Measurements from ENCODE around the gene LMO7. TPM values are rescaled to one million over a fixed set of nuclear protein-coding genes. Genes with fewer than 3 reads are reported as not detected.

Gene LMO7
- total RNA-seq, 1 donor from 2014 or later: 73.3 TPM

DNA sequence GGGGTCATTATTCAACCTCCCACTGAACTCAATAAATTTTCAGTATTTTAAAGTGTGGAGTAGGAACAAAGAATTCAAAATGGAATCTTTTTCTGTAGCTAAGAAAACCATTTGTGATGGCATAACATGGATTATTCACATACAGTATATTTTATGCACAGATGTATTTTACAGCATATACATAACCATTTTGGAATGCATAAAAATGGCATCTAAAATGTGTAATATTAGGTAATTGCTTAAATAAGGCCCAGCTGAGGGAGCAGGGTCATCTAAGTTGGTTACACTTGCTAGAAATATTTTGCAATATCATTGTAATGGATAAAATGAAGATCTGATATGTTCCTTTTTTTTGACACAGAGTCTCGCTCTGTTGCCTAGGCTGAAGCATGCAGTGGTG, 146.9 kb downstream of the LMO7 start:
- H3K4me3 Mint-ChIP-seq: no peak overlapping the region
- DNase-seq (ENCODE audit: extremely low spot score, unreplicated experiment): no peak
- TF ChIP-seq, protein P1, sequence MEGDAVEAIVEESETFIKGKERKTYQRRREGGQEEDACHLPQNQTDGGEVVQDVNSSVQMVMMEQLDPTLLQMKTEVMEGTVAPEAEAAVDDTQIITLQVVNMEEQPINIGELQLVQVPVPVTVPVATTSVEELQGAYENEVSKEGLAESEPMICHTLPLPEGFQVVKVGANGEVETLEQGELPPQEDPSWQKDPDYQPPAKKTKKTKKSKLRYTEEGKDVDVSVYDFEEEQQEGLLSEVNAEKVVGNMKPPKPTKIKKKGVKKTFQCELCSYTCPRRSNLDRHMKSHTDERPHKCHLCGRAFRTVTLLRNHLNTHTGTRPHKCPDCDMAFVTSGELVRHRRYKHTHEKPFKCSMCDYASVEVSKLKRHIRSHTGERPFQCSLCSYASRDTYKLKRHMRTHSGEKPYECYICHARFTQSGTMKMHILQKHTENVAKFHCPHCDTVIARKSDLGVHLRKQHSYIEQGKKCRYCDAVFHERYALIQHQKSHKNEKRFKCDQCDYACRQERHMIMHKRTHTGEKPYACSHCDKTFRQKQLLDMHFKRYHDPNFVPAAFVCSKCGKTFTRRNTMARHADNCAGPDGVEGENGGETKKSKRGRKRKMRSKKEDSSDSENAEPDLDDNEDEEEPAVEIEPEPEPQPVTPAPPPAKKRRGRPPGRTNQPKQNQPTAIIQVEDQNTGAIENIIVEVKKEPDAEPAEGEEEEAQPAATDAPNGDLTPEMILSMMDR (conservative IDR thresholded peaks at IDR 0.05): no peak
- H3K36me3 Mint-ChIP-seq: peaks cover 35% of the 10 kb centered on the region
- H3K27ac Mint-ChIP-seq: no peak overlapping the region
- H3K27me3 Mint-ChIP-seq: no peaks in the 10 kb centered on the region
- H3K9me3 Mint-ChIP-seq: peaks cover 19% of the 10 kb centered on the region
- H3K4me1 Mint-ChIP-seq (ENCODE audit: unreplicated experiment): peaks cover 4% of the 10 kb centered on the region

DNA sequence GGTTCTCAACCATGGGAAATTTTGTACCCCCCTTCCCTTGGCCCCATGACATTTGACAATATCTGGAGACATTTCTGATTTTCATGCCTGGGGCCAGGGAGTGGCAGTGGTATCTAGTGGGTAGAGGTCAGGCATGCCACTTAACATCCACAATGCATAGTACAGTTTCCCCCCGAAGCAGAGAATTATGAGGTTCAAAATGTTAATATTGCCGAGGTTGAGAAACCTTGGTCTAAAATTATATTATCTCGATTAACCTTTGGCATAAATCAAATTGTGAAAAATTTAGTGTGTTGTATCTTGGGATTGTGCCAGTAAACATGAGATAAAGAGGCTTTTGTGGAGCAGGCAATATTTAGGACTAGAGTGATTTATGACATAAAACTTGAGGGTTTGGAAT, 147.9 kb downstream of the LMO7 start:
- Mint-ChIP-seq H3K4me3 (no peak overlapping the region), H3K27ac (peak overlapping the region; percentile 28), H3K27me3 (no peaks in the 10 kb centered on the region), H3K9me3 (peaks cover 18% of the 10 kb centered on the region), H3K4me1 (ENCODE audit: unreplicated experiment) (peaks cover 3% of the 10 kb centered on the region), H3K36me3 (peaks cover 29% of the 10 kb centered on the region)
- DNase-seq (ENCODE audit: extremely low spot score, unreplicated experiment): no peak
- TF ChIP-seq, protein P1 (conservative IDR thresholded peaks at IDR 0.05): no peak

DNA sequence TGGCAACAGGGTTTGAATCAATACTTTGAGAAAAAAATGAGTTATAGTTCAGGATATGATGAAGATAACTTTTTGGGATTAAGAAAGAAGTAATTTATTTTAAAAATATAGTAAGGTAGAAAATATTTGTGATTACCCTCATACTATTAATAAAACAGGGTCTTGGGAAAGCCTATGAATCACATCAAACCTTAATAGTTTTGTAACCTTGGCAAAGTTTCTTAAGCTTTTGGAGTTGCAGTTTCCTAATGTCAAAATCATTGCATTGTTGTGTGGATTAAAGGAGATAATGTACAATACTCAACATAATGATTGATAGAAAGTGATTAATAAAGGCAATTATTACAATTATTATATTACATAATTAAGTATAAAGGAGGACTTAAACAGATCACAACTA, 149.0 kb downstream of the LMO7 start:
- Mint-ChIP-seq H3K9me3 (peaks cover 13% of the 10 kb centered on the region), H3K4me3 (no peak overlapping the region), H3K36me3 (peaks cover 18% of the 10 kb centered on the region), H3K27me3 (no peaks in the 10 kb centered on the region), H3K4me1 (ENCODE audit: unreplicated experiment) (no peaks in the 10 kb centered on the region), H3K27ac (no peak overlapping the region)
- DNase-seq (ENCODE audit: extremely low spot score, unreplicated experiment): no peak
- TF ChIP-seq, protein P1 (conservative IDR thresholded peaks at IDR 0.05): no peak

DNA sequence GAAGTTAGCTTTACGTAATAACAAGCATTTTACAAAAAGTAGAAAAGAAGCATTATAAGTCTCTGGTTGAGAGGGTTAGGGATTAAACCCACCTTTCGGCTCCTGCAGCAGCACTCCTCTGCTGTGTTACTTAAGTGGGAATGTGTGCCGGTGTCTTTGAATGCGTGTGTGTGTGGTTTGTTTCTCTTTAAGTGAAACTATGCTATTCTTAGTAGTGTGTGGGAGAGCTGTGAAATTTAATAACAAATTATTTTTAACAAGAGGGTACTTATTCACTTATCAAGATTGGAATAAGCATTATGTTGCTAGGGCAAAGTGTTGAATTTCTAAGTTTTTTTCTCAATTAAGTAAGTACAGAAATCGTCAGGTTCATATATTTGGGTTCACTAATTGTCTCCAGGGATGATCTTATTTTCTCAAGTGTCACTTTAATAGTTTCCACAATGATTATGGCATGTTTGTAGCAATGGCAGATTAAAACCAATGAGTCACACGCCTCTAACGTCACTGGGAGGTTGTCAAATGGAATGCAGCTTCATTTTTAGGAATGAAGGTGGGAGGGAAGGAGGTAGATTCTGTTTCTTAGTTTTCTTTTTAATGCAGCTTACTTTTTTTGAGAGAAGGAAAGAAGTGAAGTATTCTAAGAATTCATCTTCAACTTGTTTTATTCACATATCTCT, 151.3 kb downstream of the LMO7 start:
- peaks cover 5% of the 10 kb centered on the region for H3K9me3 Mint-ChIP-seq
- H3K27me3 Mint-ChIP-seq: no peaks in the 10 kb centered on the region
- H3K36me3 Mint-ChIP-seq: peaks cover 9% of the 10 kb centered on the region
- no peak for DNase-seq (ENCODE audit: extremely low spot score, unreplicated experiment)
- TF ChIP-seq, protein P1 (conservative IDR thresholded peaks at IDR 0.05): no peak
- H3K4me1 Mint-ChIP-seq (ENCODE audit: unreplicated experiment): peaks cover 5% of the 10 kb centered on the region
- no peak overlapping the region for H3K4me3 Mint-ChIP-seq
- no peak overlapping the region for H3K27ac Mint-ChIP-seq

DNA sequence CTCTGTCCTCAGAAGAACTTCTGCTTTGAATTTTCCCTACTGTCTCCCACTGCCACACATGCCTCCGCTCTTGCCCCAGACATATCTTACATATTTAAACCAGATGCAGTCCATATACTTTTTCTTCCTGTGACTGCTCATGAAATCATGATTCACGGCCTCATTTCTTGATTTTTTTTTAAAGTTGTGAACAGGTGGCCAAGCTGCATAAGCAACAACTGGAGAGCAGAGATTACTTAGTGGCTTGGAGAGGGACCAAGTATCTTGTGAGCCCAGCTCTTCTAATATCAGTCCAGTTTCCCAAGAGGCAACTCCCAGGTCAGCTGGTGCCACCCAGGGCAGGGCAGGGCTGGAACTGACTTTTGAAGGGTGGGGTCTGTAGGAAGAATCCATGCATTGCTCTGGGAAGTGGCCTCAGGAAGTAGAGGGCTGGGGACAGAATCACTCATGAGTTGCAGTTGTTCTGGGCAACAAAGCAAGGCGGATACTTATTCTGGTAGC, 152.4 kb downstream of the LMO7 start:
- Mint-ChIP-seq H3K27me3 (no peaks in the 10 kb centered on the region), H3K4me1 (ENCODE audit: unreplicated experiment) (peaks cover 12% of the 10 kb centered on the region), H3K27ac (no peak overlapping the region), H3K4me3 (no peak overlapping the region), H3K36me3 (peaks cover 7% of the 10 kb centered on the region), H3K9me3 (no peaks in the 10 kb centered on the region)
- TF ChIP-seq, protein P1 (conservative IDR thresholded peaks at IDR 0.05): no peak
- DNase-seq (ENCODE audit: extremely low spot score, unreplicated experiment): no peak
